GM12874 (cell line): ENCODE results near the gene SYNGR2.

Experiments
- CTCF ChIP-seq: IDR thresholded peaks from 2 replicates; pipeline ENCODE4 v1.5.1; 2011; ENCODE audit warnings: low read depth, mild to moderate bottlenecking, control low read depth, low read length, moderate library complexity; ENCODE audit not compliant: insufficient read depth

Gene SYNGR2

GRCh38 chr17:78174870-78175642, 6.7 kb downstream of the SYNGR2 start:
- TF ChIP-seq CTCF: no peak

DNA sequence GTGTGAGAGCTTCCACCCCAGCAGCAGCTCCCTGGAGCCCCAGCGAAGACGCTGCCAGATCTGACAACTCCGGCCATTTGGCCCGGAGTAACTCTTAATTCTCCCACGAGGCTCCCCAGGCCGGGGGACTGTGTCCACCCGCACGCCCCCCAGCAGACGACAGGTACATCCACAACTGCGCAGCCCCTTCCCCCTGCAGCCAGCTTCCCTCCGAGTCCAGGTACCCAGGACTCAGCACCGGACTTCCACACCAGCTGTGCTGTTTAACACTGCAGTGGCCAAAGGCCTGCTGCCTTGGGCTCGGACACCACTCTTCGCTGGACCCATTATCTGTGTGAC, 7.2 kb downstream of the SYNGR2 start:
- TF ChIP-seq CTCF: no peak

GRCh38 chr17:78176548-78177025, 8.2 kb downstream of the SYNGR2 start:
- peak; percentile 99 for TF ChIP-seq CTCF

- TF ChIP-seq CTCF: no peak
These were observed 11.0 kb downstream of the SYNGR2 start for GRCh38 chr17:78179372-78179771.

DNA sequence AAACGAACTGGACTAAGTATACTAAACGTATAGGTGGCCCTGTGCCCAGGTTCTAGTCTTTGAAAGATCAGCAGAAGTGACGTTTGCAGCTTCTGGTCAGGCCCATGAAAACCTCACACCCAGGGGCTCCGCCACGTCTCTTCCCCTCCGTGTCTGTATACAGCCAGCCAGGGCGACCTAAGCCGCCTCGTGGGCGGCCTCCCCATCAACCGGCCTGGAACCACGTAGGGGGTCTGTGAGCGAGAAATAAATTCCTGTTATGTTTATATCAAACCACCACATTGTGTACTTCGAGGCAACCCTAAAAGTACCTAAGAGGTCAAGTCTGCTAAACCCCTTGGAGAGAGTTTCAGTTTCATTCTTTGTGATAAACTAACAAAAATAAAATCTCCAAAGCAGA, 11.7 kb downstream of the SYNGR2 start:
- TF ChIP-seq CTCF: no peak

DNA sequence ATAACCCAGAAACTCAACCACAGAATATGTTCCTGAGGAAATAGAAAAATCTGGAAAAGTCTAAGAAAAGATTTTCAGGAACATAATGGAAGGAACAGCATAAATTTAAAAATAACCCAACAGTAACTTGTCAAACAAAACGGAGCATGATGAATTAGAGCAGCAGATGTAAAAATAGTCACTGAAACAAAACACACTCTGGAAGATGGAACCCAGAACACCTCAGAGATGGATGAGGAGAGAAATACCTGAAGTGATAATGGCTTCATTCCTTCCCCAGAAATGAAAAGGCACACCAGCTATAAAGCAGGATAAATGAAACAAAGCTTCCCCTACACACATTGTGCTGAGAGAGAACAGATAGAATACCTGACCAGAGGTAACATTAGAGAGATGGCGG, 12.1 kb downstream of the SYNGR2 start:
- TF ChIP-seq CTCF: no peak

DNA sequence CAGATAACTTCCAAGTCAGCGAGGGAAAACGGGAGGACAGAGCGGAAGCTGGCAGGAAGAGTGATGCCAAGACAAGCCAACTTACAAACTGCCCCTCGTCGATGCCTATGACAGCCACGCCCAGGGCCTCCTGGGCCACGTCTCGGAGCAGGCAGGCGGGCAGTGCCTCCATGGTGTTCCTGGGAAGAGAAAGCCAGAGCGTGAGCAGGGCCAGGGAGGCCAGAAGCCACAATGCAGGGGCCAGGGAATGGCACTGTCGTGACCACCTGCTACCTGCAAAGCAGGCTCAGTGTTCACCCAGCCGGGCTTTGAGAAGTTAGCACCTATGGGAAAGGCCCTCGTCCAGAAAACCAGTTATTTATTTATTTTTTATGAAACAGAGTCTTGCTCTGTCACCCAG, 14.1 kb downstream of the SYNGR2 start:
- no peak for TF ChIP-seq CTCF

- TF ChIP-seq CTCF: no peak
These were observed 15.5 kb downstream of the SYNGR2 start for GRCh38 chr17:78183916-78184315.
